Activated CD4-positive, alpha-beta T cell treated with anti-CD3 and anti-CD28 coated beads, Interleukin-2, amount 10 ng/mL, durations not matched to agents 7 days and 5 days (primary cell): Measurements from ENCODE around the gene ALG8. TPM values are rescaled to one million over a fixed set of nuclear protein-coding genes. Genes with fewer than 3 reads are reported as not detected.
A peak's percentile ranks its signal among the peaks of the same experiment; 100 is the strongest.

Source experiments
- CTCF ChIA-PET: fragments of 350-600 bp; sonication (Branson Sonifier 250); formaldehyde crosslinking; loops from one replicate; lab custom pipeline; 2021; ENCODE audit warnings: antibody characterized with exemption; lab: Charles Lee
- POLR2A ChIA-PET: fragments of 350-600 bp; sonication (Branson Sonifier 250); formaldehyde crosslinking; loops from one replicate; lab custom pipeline; 2021; ENCODE audit warnings: antibody characterized with exemption; lab: Charles Lee
- DNase-seq: peaks from one replicate; pipeline ENCODE4 v3.0.0-alpha.2; 2020
- H3K27ac Mint-ChIP-seq: one replicate; pipeline ENCODE4 v1.8.0; 2021; ENCODE audit warnings: mild to moderate bottlenecking, moderate library complexity, mixed read lengths
- H3K27me3 Mint-ChIP-seq: one replicate; pipeline ENCODE4 v1.8.0; 2021; ENCODE audit warnings: mixed read lengths
- H3K36me3 Mint-ChIP-seq: one replicate; pipeline ENCODE4 v1.8.0; 2021; ENCODE audit warnings: low read depth, mixed read lengths
- H3K4me1 Mint-ChIP-seq: one replicate; pipeline ENCODE4 v1.8.0; 2021; ENCODE audit warnings: mixed read lengths
- H3K4me3 Mint-ChIP-seq: one replicate; pipeline ENCODE4 v1.8.0; 2021; ENCODE audit warnings: mild to moderate bottlenecking, moderate library complexity, mixed read lengths
- H3K9me3 Mint-ChIP-seq: one replicate; pipeline ENCODE4 v1.8.0; 2021; ENCODE audit warnings: mixed read lengths
- total RNA-seq, 2 experiments: library from RNA; stranded (reverse); gene quantifications; one replicate each; pipeline ENCODE4 v1.2.3, GENCODE V29; 2021

ALG8 gene
- total RNA-seq, 2 experiments from 2014 or later = 51.2 to 70.3 TPM

DNA sequence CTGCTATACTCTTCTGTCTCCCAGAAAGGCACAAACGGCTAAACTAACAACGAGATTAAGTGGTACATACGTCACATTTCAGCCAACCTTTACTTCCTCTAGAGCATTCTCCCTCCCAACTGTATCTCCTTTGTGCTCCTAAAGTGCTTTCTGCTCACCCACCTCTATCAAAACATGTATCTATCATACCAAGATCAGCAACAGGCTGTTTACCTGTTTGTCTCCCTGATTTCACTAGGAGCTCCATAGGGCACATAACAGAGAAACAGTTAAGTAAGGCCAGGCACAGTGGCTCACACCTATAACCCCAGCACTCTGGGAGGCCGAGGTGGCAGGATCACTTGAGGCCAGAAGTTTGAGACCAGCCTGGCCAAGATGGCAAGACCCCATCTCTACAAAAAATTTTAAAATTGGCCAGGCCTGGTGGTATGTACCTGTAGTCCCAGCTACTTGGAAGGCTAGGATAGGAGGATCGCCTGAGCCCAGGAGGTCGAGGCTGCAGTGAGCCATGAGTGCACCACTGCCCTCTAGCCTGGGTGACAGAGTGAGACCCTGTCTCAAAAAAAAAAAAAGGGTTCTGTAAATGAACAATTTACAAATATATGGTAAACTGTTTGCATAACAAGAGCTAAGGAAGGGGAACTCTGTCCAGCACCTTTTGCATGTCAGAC is 62.6 kb downstream of the ALG8 start:
- POLR2A ChIA-PET = interaction anchor here (0.6 kb wide), 1 partner anchor 126 kb away, joined by 5 read pairs; no protein-coding TSS in a partner anchor

DNA sequence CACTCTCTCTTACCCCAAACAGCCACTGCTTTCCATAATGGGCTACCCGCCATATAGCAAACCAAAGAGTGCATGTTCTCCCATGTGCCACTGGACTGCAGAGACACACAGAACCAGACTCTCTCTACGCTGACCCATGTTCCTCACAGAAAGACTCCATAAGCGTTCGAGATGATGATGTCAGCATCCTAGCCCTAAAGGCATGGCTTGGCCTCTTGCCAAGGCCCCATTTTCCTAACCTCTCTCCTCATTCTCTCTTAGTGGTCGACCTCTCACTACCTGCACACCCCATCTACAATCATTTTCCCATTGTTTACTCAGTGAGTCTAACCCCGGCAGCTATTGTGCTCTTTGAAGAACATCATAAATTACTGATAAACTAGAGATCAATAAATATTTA is 64.7 kb downstream of the ALG8 start:
- no peaks in the 10 kb centered on the region for H3K27me3 Mint-ChIP-seq
- no peak for DNase-seq
- H3K27ac Mint-ChIP-seq = peak overlapping the region; percentile 17
- ChIA-PET POLR2A (no interaction called here), CTCF (interaction anchor here (0.9 kb wide), 1 partner anchor 28 kb away, joined by 3 read pairs; no protein-coding TSS in a partner anchor)
- peaks cover 52% of the 10 kb centered on the region for H3K36me3 Mint-ChIP-seq
- H3K4me3 Mint-ChIP-seq = no peak overlapping the region
- H3K4me1 Mint-ChIP-seq = peaks cover 36% of the 10 kb centered on the region
- H3K9me3 Mint-ChIP-seq = no peaks in the 10 kb centered on the region

More for the DNA sequence above, 62.6 kb downstream of the ALG8 start:
- H3K4me1 Mint-ChIP-seq = peaks cover 56% of the 10 kb centered on the region
- no peaks in the 10 kb centered on the region for H3K9me3 Mint-ChIP-seq
- no peaks in the 10 kb centered on the region for H3K27me3 Mint-ChIP-seq
- H3K36me3 Mint-ChIP-seq = peaks cover 36% of the 10 kb centered on the region
- DNase-seq = no peak
- CTCF ChIA-PET = interaction anchor here (1.8 to 2.7 kb wide), 3 partner anchors 8 to 63 kb away, joined by 4 to 10 read pairs (median 7); partner anchors contain the start of gene ALG8
- no peak overlapping the region for H3K27ac Mint-ChIP-seq
- H3K4me3 Mint-ChIP-seq = no peak overlapping the region

DNA sequence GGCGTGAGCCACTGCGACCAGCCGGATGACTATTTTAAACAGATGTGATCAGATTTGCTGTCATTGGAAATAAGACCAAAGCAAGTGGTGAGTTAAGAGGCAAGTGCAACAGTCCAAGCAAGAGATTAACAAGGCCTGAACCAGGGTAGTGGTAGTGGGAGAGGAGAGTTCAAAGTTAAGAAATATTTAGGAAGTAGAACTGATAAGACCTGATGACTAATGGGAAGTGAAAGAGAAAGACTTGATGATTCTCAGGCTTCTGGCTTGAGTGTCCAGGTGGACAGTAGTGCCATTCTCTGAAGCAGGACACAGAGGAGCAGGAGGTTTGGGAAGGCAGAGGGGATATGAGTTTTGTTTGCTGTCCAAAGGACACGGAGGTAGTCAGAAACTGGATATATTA is 67.0 kb downstream of the ALG8 start:
- POLR2A ChIA-PET = no interaction called here
- Mint-ChIP-seq H3K27ac (no peak overlapping the region), H3K9me3 (no peaks in the 10 kb centered on the region), H3K4me3 (no peak overlapping the region), H3K4me1 (peaks cover 27% of the 10 kb centered on the region), H3K36me3 (peaks cover 60% of the 10 kb centered on the region), H3K27me3 (no peaks in the 10 kb centered on the region)
- CTCF ChIA-PET = interaction anchor here (0.8 kb wide), 1 partner anchor 8 kb away, joined by 6 read pairs; no protein-coding TSS in a partner anchor
- no peak for DNase-seq

DNA sequence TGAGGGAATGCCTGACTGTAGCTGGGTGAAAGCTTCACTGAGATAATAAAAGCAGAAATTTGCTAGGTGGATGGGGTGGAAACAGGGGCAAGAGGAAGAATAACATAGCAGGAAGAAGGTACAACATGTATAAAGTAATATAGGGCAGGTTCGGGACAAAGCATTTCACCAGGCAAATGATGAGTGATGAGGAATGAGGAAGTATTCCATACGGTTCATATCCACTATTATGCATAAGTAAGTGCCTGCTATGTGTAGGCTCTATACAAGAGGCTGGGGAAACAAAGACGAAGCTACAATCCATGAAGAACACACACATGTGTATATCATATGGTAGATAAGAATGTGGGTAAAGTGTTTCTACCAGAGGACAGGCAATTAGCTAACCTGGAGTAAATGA is 67.7 kb downstream of the ALG8 start:
- Mint-ChIP-seq H3K4me1 (peaks cover 22% of the 10 kb centered on the region), H3K9me3 (no peaks in the 10 kb centered on the region), H3K27me3 (no peaks in the 10 kb centered on the region), H3K27ac (no peak overlapping the region), H3K4me3 (no peak overlapping the region), H3K36me3 (peaks cover 61% of the 10 kb centered on the region)
- ChIA-PET POLR2A (no interaction called here), CTCF (interaction anchor here (0.5 to 0.8 kb wide), 2 partner anchors 9 to 1207 kb away, joined by 3 to 6 read pairs; no protein-coding TSS in a partner anchor)
- DNase-seq = no peak

DNA sequence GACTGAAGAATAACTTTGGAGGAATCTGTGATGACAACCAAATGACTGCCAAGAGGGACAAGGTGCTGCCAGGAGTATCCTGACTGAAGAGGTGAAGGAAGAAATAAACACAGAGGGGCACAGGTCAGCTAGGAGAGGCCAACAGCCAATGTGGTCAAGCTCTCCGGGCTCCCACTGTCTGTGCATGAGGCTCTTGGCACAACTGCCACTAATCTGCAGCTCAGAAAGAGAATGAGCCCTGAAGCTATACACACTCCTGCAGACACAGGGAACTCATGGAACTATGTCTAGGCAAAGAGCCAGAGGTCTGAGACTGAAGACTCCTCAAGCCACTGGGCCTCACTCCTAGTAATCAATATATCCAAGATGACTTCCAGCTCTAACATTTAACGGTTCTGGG is 68.8 kb downstream of the ALG8 start:
- Mint-ChIP-seq H3K4me3 (no peak overlapping the region), H3K27me3 (no peaks in the 10 kb centered on the region), H3K4me1 (peaks cover 13% of the 10 kb centered on the region), H3K27ac (no peak overlapping the region), H3K36me3 (peaks cover 52% of the 10 kb centered on the region), H3K9me3 (no peaks in the 10 kb centered on the region)
- POLR2A ChIA-PET = no interaction called here
- CTCF ChIA-PET = interaction anchor here (1.2 kb wide), 1 partner anchor 9 kb away, joined by 4 read pairs; the partner anchor contains the start of gene NDUFC2
- no peak for DNase-seq

DNA sequence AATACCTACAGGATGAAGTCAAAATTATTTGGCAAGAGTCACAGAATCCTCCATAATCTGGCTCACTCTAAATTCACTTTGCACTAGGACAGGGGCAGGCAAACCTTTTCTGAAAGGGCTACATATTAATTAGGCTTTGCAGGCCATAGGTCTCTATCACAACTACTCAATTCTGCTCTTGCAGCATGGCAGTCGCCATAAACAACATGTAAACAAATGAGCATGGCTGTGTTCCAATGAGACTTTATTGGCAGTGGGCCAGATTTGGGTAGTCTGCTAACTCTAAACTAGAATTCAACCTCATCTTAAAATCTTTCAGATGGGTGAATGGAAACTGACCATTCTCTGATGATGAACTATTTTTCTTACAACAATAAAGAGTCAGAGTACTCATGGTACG is 70.0 kb downstream of the ALG8 start:
- ChIA-PET POLR2A (no interaction called here), CTCF (interaction anchor here (2.8 kb wide), 1 partner anchor 9 kb away, joined by 10 read pairs; no protein-coding TSS in a partner anchor)
- no peak overlapping the region for H3K27ac Mint-ChIP-seq

DNA sequence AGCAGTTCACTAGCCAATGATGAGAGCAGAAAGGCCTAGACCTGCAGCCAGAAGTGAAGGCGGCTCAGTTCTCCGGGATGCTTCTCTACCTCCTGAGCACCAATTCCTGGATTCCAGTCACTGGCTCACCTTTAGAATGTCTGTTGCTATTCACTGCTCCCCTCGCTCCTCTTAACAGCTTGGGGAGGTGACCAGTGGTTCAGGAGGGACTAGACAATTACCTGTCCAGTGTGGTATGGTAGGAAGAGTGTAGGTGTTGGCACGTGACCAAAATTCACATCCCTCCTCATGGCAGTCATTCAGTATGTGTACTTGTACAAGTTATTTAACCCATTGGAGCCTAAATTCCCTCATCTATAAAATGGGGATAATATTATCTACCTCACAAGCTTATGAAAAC is 71.7 kb downstream of the ALG8 start:
- Mint-ChIP-seq H3K4me3 (no peak overlapping the region), H3K27me3 (no peaks in the 10 kb centered on the region), H3K27ac (no peak overlapping the region), H3K4me1 (peaks cover 5% of the 10 kb centered on the region), H3K36me3 (peaks cover 49% of the 10 kb centered on the region), H3K9me3 (no peaks in the 10 kb centered on the region)
- DNase-seq = no peak
- ChIA-PET CTCF (interaction anchor here (1.3 to 2.8 kb wide), 2 partner anchors 11 to 497 kb away, joined by 4 to 10 read pairs; no protein-coding TSS in a partner anchor), POLR2A (no interaction called here)

More for the DNA sequence above, 70.0 kb downstream of the ALG8 start:
- no peak for DNase-seq
- Mint-ChIP-seq H3K9me3 (no peaks in the 10 kb centered on the region), H3K27me3 (no peaks in the 10 kb centered on the region), H3K36me3 (peaks cover 52% of the 10 kb centered on the region), H3K4me1 (peaks cover 7% of the 10 kb centered on the region), H3K4me3 (no peak overlapping the region)

DNA sequence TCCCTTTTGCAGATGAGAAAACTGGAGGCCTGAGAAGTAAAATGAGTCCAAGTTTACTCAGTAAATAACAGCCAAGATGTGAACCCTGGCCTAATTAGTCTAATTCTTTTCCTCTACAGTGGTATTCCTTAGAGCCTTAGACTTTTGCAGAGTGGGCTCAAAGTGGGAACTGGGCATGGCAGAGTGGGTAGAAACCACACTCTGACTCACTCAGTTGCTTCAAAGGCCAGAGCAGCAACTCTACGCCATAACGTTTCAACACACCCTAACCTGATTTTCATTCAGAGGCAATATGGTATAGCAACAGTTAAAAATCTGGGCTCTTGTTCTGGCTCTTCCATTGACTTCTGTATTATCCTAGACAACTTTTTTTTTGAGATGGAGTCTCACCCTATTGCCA is 73.0 kb downstream of the ALG8 start:
- Mint-ChIP-seq H3K4me3 (no peak overlapping the region), H3K9me3 (no peaks in the 10 kb centered on the region), H3K27me3 (no peaks in the 10 kb centered on the region), H3K4me1 (peaks cover 1% of the 10 kb centered on the region), H3K36me3 (peaks cover 39% of the 10 kb centered on the region), H3K27ac (no peak overlapping the region)
- ChIA-PET CTCF (interaction anchor here (0.8 to 1.2 kb wide), 3 partner anchors 16 to 122 kb away, joined by 3 read pairs; partner anchors contain the start of gene KCTD21), POLR2A (no interaction called here)
- DNase-seq = no peak

DNA sequence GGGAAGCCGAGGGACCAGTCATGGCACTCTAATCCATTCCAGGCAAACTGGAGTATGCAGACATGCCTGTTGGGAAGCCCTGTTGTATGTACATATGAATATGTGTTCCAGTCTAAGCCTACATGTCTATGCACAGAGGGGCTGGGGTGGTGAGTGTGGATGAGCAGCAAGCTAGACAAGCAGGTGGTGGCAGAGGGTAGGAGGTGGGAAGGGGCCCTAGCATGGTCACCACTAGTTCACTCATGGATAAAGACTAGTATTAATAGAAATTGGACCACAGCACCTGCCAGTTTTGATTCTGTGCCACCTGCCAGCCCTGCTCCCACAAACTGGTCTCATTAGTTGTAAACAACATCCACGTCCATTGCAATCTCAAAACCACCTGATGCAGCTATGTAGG is 74.2 kb downstream of the ALG8 start:
- peaks cover 31% of the 10 kb centered on the region for H3K36me3 Mint-ChIP-seq
- no peak overlapping the region for H3K4me3 Mint-ChIP-seq
- CTCF ChIA-PET = interaction anchor here (0.8 to 1.0 kb wide), 2 partner anchors 14 to 19 kb away, joined by 3 to 4 read pairs; no protein-coding TSS in a partner anchor
- H3K27me3 Mint-ChIP-seq = no peaks in the 10 kb centered on the region
- peaks cover 1% of the 10 kb centered on the region for H3K4me1 Mint-ChIP-seq
- DNase-seq = no peak
- POLR2A ChIA-PET = no interaction called here
- H3K27ac Mint-ChIP-seq = no peak overlapping the region
- H3K9me3 Mint-ChIP-seq = no peaks in the 10 kb centered on the region

DNA sequence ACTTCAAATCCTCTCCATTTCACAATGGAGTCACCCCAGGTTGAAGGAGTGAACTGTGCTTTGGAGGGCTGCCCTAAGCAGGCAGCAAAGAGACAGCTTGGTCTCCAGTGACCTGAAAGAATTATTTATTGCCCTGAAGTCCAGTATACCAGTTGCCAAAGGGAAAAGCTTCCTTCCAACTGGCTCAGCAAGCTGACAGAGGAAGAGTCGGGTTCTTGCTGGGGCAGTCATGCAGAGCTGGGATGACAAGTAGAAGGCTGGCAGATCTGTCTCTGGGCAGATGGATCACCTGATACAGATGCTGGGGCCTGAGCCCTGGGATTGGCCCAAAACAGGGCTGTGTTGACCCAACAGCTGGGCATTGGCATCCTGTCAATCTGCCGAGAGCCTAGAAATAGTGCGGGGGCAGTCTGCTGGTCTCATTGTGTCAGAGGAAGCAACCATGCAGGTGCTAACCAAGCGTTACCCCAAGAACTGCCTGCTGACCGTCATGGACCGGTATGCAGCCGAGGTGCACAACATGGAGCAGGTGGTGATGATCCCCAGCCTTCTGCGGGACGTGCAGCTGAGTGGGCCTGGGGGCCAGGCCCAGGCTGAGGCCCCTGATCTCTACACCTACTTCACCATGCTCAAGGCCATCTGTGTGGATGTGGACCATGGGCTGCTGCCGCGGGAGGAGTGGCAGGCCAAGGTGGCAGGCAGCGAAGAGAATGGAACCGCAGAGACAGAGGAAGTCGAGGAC is 75.8 kb downstream of the ALG8 start, which contains the start of gene THRSP:
Gene THRSP (plus strand): TSS at position 422 of the 742 bp plus-strand sequence. CDS start 21 bp downstream, at position 443.
- Mint-ChIP-seq H3K4me3 (no peak within 1 kb of the TSS), H3K4me1 (peaks cover 1% of the 10 kb centered on the region), H3K9me3 (no peaks in the 10 kb centered on the region), H3K27me3 (no peaks in the 10 kb centered on the region), H3K27ac (no peak within 1 kb of the TSS), H3K36me3 (peaks cover 17% of the 10 kb centered on the region)
- POLR2A ChIA-PET = no interaction called here
- CTCF ChIA-PET = interaction anchor here (1.0 to 1.1 kb wide), 3 partner anchors 12 to 18 kb away, joined by 3 read pairs; no protein-coding TSS in a partner anchor
- DNase-seq = no peak

DNA sequence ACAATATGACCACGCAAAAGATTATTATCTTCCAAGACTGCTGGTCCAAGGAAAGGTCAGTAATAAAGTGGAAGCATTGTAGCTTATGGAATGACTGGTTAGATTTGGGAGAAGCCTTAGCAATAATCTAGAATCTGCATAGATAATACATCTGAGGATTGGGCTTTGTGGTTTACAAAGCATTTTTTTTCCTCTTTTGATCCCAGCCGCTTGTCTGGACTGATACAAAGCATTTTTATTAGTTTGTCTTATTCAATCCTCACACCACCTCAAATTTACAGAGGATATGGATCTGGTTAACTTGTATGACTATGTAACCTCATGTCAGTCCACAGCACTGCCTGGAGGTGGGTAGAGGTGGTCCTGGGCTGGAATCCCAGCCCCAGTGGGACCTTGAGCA is 76.8 kb downstream of the ALG8 start:
- Mint-ChIP-seq H3K36me3 (peaks cover 12% of the 10 kb centered on the region), H3K4me1 (no peaks in the 10 kb centered on the region), H3K27ac (no peak overlapping the region), H3K27me3 (no peaks in the 10 kb centered on the region), H3K9me3 (no peaks in the 10 kb centered on the region), H3K4me3 (no peak overlapping the region)
- no peak for DNase-seq
- ChIA-PET CTCF (interaction anchor here (1.0 kb wide), 1 partner anchor 13 kb away, joined by 3 read pairs; no protein-coding TSS in a partner anchor), POLR2A (no interaction called here)

DNA sequence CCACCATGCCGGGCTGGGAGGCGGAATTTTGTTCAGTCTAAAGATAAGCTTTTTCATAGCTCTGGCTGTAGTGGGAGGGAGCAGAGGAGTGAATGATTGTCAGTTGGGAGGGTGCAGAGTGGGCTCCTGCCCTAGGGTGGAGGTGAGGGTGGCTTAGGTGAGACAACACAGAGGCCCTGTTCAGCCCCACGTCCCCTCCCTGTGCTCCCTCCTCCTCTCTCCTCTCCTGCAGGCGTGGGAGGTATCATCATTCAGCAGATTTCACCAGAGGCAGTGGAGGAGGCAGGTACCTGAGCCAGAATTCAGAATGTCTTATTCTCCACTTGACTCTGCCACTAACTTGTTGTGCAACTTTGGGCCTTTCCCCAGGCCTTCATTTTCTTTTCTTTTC is 77.5 kb downstream of the ALG8 start:
- ChIA-PET POLR2A (no interaction called here), CTCF (interaction anchor here (0.6 kb wide), 1 partner anchor 134 kb away, joined by 5 read pairs; no protein-coding TSS in a partner anchor)
- Mint-ChIP-seq H3K4me3 (no peak overlapping the region), H3K4me1 (no peaks in the 10 kb centered on the region), H3K9me3 (no peaks in the 10 kb centered on the region), H3K27ac (no peak overlapping the region), H3K36me3 (peaks cover 6% of the 10 kb centered on the region), H3K27me3 (no peaks in the 10 kb centered on the region)
- DNase-seq = no peak
